H1 (cell line): Measurements from ENCODE around the gene PTPRC.

Experiments
- MAFK ChIP-seq: IDR thresholded peaks from 2 replicates; pipeline ENCODE4 v1.6.1; 2012; ENCODE audit warnings: low read depth, mild to moderate bottlenecking, improper control_type of control experiment, low read length
- POLR2A ChIP-seq, 2 experiments: IDR thresholded peaks; 1 replicate in 1 of 2; 2 replicates in 1 of 2; pipeline ENCODE4 v1.6.1; 2011; ENCODE audit warnings: low read depth in 2 of 2, low read length in 2 of 2, mild to moderate bottlenecking in 2 of 2; ENCODE audit errors: control extremely low read depth in 1 of 2
- POLR2AphosphoS5 ChIP-seq: IDR thresholded peaks from 2 replicates; pipeline ENCODE4 v1.6.1; 2011; ENCODE audit warnings: low read depth, low read length
- RAD21 ChIP-seq, 2 experiments: IDR thresholded peaks in 1 of 2; conservative IDR thresholded peaks in 1 of 2; 2 replicates each; pipeline ENCODE4 v1.6.1; 2011; ENCODE audit warnings: low read depth in 2 of 2, low read length in 2 of 2, improper control_type of control experiment in 1 of 2, inconsistent platforms in 1 of 2, mild to moderate bottlenecking in 1 of 2, moderate library complexity in 1 of 2
- SIN3A ChIP-seq, 2 experiments: IDR thresholded peaks in 1 of 2; conservative IDR thresholded peaks in 1 of 2; 2 replicates each; pipeline ENCODE4 v1.6.1; 2011 to 2012; ENCODE audit warnings: low read length in 2 of 2, improper control_type of control experiment in 1 of 2, low read depth in 1 of 2, mild to moderate bottlenecking in 1 of 2
- SP1 ChIP-seq: IDR thresholded peaks from 2 replicates; pipeline ENCODE4 v1.6.1; 2011; ENCODE audit warnings: low read depth, low read length
- SP2 ChIP-seq: IDR thresholded peaks from 2 replicates; pipeline ENCODE4 v1.6.1; 2012; ENCODE audit warnings: mild to moderate bottlenecking, low read length, inconsistent platforms
- TAF1 ChIP-seq: IDR thresholded peaks from 2 replicates; pipeline ENCODE4 v1.6.1; 2011; ENCODE audit warnings: mild to moderate bottlenecking, low read depth, low read length
- ZNF274 ChIP-seq: IDR thresholded peaks from 2 replicates; pipeline ENCODE4 v1.7.0; 2012; ENCODE audit warnings: low read length, borderline replicate concordance; ENCODE audit errors: extremely low read depth
- TF ChIP-seq, protein P1 (sequence below): IDR thresholded peaks from 2 replicates; pipeline ENCODE4 v1.6.1; 2012; ENCODE audit warnings: inconsistent platforms
- TF ChIP-seq, protein P2 (sequence below), 3 experiments: IDR thresholded peaks; 1 replicate in 2 of 3; 2 replicates in 1 of 3; pipeline versions ENCODE4 v1.5.1 to v1.6.1; 2011; ENCODE audit warnings: low read length in 3 of 3, mild to moderate bottlenecking in 3 of 3, inconsistent platforms in 2 of 3, low read depth in 1 of 3, moderate library complexity in 1 of 3; ENCODE audit not compliant: insufficient read depth in 1 of 3; ENCODE audit errors: control extremely low read depth in 1 of 3
- TF ChIP-seq, protein P3 (sequence below): IDR thresholded peaks from 2 replicates; pipeline ENCODE4 v1.6.1; 2011; ENCODE audit warnings: low read depth, mild to moderate bottlenecking, low read length; ENCODE audit not compliant: insufficient read depth

DNA sequence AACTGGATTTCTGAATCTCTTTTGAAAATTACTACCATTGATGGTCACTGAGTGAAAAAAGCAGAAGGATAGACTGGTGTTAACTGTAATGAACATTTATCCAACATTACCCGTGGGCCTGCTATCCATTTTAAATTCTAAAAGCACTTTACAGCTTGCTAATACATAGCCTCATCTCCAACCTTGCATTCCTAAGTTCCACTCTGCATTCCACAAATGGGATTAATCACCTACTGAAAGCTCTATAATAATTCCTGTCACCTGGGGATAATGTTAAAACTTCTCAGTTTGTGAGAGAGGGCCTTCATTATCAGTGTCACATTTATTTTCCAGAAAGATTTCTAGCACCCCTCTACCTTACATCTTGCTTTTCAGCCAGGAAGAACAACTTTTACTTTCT, 38.2 kb downstream of the PTPRC start:
- TF ChIP-seq, protein P1, sequence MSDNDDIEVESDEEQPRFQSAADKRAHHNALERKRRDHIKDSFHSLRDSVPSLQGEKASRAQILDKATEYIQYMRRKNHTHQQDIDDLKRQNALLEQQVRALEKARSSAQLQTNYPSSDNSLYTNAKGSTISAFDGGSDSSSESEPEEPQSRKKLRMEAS: no peak
- TF ChIP-seq POLR2AphosphoS5 (no peak), SP2 (no peak), SP1 (no peak), POLR2A (IDR thresholded peaks at IDR 0.05; ENCODE audit: control extremely low read depth in 1 of 2, low read depth in 2 of 2, low read length in 2 of 2) (no peak), ZNF274 (no peak), RAD21 (IDR thresholded peaks at IDR 0.05 in 1 of 2, conservative IDR thresholded peaks at IDR 0.05 in 1 of 2; ENCODE audit: low read depth in 2 of 2, low read length in 2 of 2) (no peak), TAF1 (no peak), MAFK (no peak), SIN3A (conservative IDR thresholded peaks at IDR 0.05 in 1 of 2, IDR thresholded peaks at IDR 0.05 in 1 of 2; ENCODE audit: low read depth in 1 of 2, low read length in 2 of 2) (no peak)
- TF ChIP-seq, protein P2, sequence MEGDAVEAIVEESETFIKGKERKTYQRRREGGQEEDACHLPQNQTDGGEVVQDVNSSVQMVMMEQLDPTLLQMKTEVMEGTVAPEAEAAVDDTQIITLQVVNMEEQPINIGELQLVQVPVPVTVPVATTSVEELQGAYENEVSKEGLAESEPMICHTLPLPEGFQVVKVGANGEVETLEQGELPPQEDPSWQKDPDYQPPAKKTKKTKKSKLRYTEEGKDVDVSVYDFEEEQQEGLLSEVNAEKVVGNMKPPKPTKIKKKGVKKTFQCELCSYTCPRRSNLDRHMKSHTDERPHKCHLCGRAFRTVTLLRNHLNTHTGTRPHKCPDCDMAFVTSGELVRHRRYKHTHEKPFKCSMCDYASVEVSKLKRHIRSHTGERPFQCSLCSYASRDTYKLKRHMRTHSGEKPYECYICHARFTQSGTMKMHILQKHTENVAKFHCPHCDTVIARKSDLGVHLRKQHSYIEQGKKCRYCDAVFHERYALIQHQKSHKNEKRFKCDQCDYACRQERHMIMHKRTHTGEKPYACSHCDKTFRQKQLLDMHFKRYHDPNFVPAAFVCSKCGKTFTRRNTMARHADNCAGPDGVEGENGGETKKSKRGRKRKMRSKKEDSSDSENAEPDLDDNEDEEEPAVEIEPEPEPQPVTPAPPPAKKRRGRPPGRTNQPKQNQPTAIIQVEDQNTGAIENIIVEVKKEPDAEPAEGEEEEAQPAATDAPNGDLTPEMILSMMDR (IDR thresholded peaks at IDR 0.05; ENCODE audit: control extremely low read depth in 1 of 3, insufficient read depth in 1 of 3, low read depth in 1 of 3, low read length in 3 of 3): no peak
- TF ChIP-seq, protein P3, sequence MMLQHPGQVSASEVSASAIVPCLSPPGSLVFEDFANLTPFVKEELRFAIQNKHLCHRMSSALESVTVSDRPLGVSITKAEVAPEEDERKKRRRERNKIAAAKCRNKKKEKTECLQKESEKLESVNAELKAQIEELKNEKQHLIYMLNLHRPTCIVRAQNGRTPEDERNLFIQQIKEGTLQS: no peak
